Tibial artery (tissue), 4 donors: Measurements from ENCODE around the gene RUVBL1.

Source experiments
- DNase-seq, 2 donors: peaks; one replicate each; pipeline ENCODE4 v3.0.0-alpha.2; 2019
- H3K27ac ChIP-seq, 2 donors: fragments of 200-600 bp; sonication (generic) in 1 of 2; 1 replicate in 1 of 2; 2 replicates in 1 of 2; pipeline ENCODE4 v1.5.1; 2018 to 2019; ENCODE audit warnings: mild to moderate bottlenecking in 1 of 2
- H3K27me3 ChIP-seq, 2 donors: fragments of 200-600 bp; sonication (generic) in 1 of 2; one replicate each; pipeline versions ENCODE4 v1.5.1 to v1.6.0; 2016 to 2019
- H3K36me3 ChIP-seq, 3 donors: fragments of 200-600 bp; sonication (generic) in 2 of 3; one replicate each; pipeline ENCODE4 v1.5.1; 2016 to 2019; ENCODE audit warnings: mild to moderate bottlenecking in 2 of 3
- H3K4me1 ChIP-seq, 4 donors: fragments of 200-600 bp; sonication (generic) in 2 of 4; 1 replicate in 3 of 4; 2 replicates in 1 of 4; pipeline ENCODE4 v1.5.1; 2016 to 2019
- H3K4me3 ChIP-seq, 2 donors: fragments of 200-600 bp; sonication (generic) in 1 of 2; 1 replicate in 1 of 2; 2 replicates in 1 of 2; pipeline ENCODE4 v1.5.1; 2018 to 2019; ENCODE audit warnings: mild to moderate bottlenecking in 2 of 2
- H3K9me3 ChIP-seq, 3 donors: fragments of 200-600 bp; sonication (generic) in 1 of 3; one replicate each; pipeline ENCODE4 v1.5.1; 2016 to 2019
- intact Hi-C: fragments of 100-400 bp; cut with DNase I; formaldehyde crosslinking; loops from one replicate; pipeline ENCODE4 v1.15.0; 2023; ENCODE audit warnings: low total_unique reads
- TF ChIP-seq, protein P1 (sequence below), 2 experiments: fragments of 200-600 bp in 1 of 2; fragments of 450-650 bp in 1 of 2; IDR thresholded peaks; one replicate each; pipeline ENCODE4 v1.5.1; 2017 to 2019; ENCODE audit warnings: antibody characterized with exemption in 2 of 2, mild to moderate bottlenecking in 1 of 2, moderate library complexity in 1 of 2

RUVBL1 gene

DNA sequence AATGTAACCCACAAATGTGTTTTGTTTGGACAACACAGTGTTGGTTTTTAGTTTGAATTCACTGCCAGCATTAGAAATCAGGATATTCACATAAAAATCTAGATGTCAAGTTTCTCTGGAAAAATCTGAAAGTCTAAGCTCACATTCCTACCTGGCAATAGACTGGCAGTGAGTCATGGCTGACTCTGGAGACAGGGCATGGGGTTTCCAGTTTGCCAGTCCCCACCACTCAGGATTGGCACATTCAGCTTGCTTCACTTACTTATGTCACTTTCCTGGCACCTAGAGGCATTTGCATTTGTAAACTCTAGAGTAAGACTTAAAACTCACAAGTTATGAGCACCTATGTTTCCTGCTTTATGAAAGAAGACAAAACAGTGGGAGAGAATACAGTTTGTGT lies 90.5 kb downstream of the RUVBL1 start:
- no peaks in the 10 kb centered on the region for H3K4me1 ChIP-seq
- H3K27me3 ChIP-seq, result no peaks in the 10 kb centered on the region
- no peaks in the 10 kb centered on the region for H3K36me3 ChIP-seq
- no peak overlapping the region for H3K4me3 ChIP-seq
- DNase-seq, result no peak
- intact Hi-C loops, result no loop called here
- no peaks in the 10 kb centered on the region for H3K9me3 ChIP-seq
- TF ChIP-seq, protein P1, sequence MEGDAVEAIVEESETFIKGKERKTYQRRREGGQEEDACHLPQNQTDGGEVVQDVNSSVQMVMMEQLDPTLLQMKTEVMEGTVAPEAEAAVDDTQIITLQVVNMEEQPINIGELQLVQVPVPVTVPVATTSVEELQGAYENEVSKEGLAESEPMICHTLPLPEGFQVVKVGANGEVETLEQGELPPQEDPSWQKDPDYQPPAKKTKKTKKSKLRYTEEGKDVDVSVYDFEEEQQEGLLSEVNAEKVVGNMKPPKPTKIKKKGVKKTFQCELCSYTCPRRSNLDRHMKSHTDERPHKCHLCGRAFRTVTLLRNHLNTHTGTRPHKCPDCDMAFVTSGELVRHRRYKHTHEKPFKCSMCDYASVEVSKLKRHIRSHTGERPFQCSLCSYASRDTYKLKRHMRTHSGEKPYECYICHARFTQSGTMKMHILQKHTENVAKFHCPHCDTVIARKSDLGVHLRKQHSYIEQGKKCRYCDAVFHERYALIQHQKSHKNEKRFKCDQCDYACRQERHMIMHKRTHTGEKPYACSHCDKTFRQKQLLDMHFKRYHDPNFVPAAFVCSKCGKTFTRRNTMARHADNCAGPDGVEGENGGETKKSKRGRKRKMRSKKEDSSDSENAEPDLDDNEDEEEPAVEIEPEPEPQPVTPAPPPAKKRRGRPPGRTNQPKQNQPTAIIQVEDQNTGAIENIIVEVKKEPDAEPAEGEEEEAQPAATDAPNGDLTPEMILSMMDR (IDR thresholded peaks at IDR 0.05), result no peak
- no peak overlapping the region for H3K27ac ChIP-seq
